ENCODE measurements around the gene DNAJB14.

Gene DNAJB14

GRCh38 chr4:99938243-99938753 is 8.1 kb downstream of the DNAJB14 start:
- no peak for TF ChIP-seq CTCF (conservative IDR thresholded peaks at IDR 0.05)
- no peak overlapping the region for H3K27ac ChIP-seq

GRCh38 chr4:99934891-99935290 is 11.5 kb downstream of the DNAJB14 start:
- TF ChIP-seq CTCF (conservative IDR thresholded peaks at IDR 0.05) (no peak), ZFX (IDR thresholded peaks at IDR 0.05) (no peak)

GRCh38 chr4:99927566-99927965 is 18.9 kb downstream of the DNAJB14 start:
- H3K27ac ChIP-seq, result no peak overlapping the region
- TF ChIP-seq ZFX (IDR thresholded peaks at IDR 0.05) (no peak), CTCF (conservative IDR thresholded peaks at IDR 0.05) (no peak)

More at GRCh38 chr4:99934891-99935290, 11.5 kb downstream of the DNAJB14 start:
- no peak overlapping the region for H3K27ac ChIP-seq

- H3K27ac ChIP-seq, result no peak overlapping the region
- TF ChIP-seq ZFX (IDR thresholded peaks at IDR 0.05) (no peak), CTCF (conservative IDR thresholded peaks at IDR 0.05) (no peak)
Observed at GRCh38 chr4:99921174-99921573, 25.2 kb downstream of the DNAJB14 start.

- TF ChIP-seq ZFX (IDR thresholded peaks at IDR 0.05) (no peak), CTCF (conservative IDR thresholded peaks at IDR 0.05) (no peak)
- H3K27ac ChIP-seq, result no peak overlapping the region
Observed at GRCh38 chr4:99918656-99919055, 27.8 kb downstream of the DNAJB14 start.

- TF ChIP-seq CTCF (conservative IDR thresholded peaks at IDR 0.05), result no peak
- no peak for TF ChIP-seq ZFX (IDR thresholded peaks at IDR 0.05)
- no peak overlapping the region for H3K27ac ChIP-seq
Observed at GRCh38 chr4:99917575-99917974, 28.8 kb downstream of the DNAJB14 start.

- TF ChIP-seq CTCF (conservative IDR thresholded peaks at IDR 0.05), result no peak
- no peak for TF ChIP-seq ZFX (IDR thresholded peaks at IDR 0.05)
- H3K27ac ChIP-seq, result no peak overlapping the region
Observed at GRCh38 chr4:99915449-99915848, 31.0 kb downstream of the DNAJB14 start.
